NOMO-1 treated with DMSO at 0.1 percent for 48 hours (cell line): ENCODE data around the gene RGS4.

Source experiments
- DNase-seq: peaks from one replicate; lab custom pipeline; 2025; ENCODE audit not compliant: unreplicated experiment; lab: John Stamatoyannopoulos, UW

Gene RGS4

DNA sequence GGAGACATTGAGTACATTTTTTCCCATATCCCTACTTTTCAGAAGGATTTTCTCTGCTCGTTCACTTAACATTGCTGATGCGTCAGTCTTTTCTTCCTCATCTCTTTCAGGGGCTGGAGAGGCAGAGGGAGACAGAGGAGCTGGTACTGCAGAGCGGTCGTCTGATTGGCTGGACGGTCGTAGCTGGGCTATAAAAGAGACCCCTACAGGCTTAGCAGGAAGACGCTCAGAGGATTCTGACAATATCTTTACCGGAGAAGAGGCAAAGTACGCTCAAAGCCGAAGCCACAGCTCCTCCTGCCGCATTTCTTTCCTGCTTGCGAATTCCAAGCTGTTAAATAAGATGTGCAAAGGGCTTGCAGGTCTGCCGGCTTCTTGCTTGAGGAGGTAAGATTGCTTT is at the start of gene RGS4:
RGS4 (plus strand) TSS at position 220 of the 400 bp plus-strand sequence; CDS start at position 344, 124 bp downstream.
- DNase-seq = no peak

DNA sequence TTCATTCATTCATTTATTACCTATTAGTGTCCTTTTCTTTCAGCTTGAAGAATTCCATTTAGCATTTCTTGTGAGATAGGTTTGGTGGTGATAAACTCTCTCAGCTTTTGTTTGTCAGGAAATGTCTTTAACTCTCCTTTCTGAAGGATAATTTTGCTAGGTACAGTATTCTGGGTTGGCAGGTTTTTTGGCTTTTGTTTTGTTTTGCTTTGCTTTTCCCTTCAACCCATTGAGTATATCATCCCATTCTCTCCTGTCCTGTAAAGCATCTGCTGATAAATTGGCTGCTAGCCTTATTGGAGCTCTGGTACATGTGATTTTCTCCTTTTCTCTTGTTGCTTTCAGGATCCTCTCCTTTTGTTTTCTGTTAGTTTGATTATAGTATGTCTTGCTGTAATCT is 47.0 kb upstream of the RGS4 start:
- DNase-seq = no peak

DNA sequence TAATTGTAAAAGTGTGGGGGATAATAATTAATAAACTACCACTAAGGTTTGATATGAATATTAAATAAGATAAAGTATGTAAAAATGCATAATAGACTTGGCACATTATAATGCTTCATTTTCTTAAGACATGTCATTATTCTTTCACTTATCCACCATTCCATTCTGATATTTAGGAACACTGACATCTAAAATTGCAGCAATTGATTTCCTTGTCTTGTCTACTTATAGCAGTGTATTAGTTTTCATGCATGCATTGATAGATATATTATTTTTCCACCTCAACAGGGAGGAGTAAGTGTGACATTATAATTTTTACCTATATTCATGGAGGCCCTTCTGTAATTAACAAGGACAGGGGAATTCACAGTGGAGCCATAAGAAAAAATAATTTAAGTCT is 41.6 kb upstream of the RGS4 start:
- no peak for DNase-seq

DNA sequence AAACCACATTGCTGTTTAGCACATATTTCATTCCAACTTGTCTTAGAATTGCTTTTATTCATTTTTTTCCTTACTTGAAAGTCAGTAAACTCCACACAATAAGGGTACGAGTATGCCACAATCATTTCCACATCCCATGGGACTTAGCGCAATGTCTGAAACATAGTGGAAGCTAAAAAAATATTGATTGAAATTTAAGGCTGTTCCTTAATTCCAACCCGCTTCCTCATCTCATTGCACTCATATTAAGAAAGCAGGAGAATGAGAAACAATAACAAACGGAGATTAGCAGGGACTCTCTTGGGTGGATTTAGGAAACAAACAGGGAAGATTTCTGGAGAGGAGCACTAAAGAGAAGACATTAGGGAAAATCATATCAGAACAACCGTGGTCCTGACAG is 39.3 kb upstream of the RGS4 start:
- no peak for DNase-seq

DNA sequence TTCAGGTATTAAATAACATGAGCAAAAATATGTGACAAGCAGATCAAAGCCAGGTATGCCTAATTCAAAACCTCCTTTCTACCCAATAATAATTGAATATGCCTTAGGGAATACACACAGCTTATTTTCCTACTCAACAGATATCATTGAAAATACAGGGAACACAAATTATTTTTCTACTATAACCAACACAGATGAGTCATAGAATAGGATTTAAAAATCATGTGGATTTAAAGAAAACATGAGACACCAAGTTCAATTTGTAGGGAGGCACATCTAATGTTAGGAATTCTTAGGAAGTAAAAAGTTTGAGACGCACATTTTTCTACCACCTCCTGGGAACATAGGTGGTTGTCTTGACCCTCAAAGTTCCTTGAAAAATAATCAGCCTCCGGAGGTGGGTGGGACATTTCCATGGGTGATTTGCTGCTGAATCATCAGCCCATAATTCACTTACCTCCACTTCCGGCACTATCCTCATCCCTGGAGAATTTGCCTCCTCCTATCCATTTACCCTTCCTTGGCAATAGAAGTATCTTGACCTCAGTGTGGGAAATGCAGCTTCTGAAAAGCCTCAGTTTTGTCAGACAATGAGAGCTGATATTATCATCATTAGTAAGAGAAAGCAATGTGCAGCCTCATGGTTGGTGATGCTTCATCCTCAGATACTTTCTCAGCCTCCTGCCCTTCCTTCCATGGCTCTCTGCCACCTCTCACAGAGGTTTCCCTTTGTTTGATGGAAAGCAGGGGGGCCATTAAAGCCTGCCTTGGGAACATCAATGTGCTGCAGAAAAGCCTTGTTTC is 33.5 kb upstream of the RGS4 start:
- no peak for DNase-seq

DNA sequence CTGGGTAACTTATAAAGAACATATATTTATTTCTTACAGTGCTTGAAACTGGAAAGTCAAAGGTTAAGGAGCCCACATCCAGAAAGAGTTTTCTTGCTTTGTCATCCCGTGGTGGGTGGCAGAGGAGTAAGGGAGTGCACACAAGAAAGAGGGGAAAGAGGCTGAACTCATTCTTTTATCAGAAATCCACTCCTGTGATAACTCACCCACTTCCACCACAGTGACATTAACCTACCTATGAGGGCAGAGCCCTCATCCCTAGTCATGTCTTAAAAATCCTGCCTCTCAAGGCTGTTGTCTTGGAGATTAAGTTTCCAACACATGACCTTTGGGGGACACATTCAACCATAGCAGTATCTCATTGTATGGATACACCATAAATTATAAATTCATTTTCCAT is 32.5 kb upstream of the RGS4 start:
- DNase-seq = no peak

DNA sequence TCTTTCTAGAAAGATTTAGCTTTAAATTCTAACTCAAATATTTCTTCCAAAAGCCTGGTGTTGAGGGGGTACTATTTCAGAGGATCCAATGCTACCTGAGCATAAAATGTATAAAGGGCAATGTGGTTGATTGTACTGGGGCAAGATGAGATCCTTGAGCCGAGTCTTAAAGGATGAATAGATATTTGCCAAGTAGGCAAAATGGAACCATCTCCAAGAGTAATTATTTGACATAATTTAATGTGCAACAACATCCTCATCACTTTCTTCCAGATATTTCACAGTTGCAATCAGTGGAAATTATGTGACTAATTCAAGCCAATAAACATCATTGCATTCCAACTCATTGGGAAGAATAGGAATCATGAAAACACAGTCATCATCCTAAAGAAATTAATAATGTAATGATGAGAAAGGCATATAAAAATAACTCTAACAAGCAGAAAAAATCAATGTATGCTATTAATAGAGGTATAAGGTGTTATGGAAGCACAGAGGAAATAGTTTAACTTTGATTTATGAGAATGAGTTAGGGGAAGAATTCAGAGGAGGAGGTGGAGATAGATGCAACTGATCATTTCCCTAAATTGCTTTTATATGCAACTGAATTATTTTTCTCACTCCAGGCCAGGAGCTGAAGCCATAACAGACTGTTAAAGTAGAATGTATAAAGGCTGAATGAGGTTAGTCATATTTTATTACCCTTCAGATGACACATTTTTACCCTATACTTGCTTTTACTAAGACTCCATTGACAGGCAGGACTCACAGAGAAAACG is 30.0 kb upstream of the RGS4 start:
- no peak for DNase-seq

DNA sequence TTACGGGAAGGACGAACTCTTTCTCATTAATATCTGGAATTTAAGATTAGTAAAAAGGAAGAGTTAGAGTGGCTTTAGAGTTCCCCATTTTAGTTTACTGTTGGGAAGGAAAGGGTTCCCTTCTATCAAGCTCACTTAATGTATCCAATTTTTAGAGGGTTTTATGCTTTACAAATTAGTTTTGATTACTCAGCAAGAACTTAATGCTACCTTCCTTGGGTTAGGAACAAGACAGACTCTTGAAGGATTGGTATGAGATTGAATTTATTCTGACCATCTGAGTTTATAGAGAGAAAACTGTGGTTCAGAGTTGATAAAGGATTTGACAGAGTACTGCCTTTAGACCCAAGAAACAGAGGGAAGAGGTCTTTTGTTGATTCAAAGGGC is 29.5 kb upstream of the RGS4 start:
- no peak for DNase-seq

DNA sequence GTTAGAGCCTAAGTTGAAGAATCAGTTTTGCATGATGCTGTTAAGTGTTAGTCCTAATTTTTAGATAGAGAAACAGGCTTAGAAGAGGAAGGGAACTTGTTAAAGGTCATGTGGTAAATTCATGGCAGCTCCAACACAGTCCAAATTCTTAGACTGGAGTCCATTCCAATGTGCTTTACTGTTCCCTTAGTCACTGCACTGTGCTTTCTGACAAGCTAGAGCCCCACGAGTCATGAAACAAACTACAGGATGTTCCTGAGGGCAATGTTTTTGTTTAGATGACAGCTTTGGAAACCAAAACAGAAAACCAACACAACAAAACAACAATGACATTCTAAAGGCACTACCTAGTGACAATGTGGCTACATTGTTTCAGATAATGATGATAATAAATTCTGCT is 23.1 kb upstream of the RGS4 start:
- DNase-seq = no peak

DNA sequence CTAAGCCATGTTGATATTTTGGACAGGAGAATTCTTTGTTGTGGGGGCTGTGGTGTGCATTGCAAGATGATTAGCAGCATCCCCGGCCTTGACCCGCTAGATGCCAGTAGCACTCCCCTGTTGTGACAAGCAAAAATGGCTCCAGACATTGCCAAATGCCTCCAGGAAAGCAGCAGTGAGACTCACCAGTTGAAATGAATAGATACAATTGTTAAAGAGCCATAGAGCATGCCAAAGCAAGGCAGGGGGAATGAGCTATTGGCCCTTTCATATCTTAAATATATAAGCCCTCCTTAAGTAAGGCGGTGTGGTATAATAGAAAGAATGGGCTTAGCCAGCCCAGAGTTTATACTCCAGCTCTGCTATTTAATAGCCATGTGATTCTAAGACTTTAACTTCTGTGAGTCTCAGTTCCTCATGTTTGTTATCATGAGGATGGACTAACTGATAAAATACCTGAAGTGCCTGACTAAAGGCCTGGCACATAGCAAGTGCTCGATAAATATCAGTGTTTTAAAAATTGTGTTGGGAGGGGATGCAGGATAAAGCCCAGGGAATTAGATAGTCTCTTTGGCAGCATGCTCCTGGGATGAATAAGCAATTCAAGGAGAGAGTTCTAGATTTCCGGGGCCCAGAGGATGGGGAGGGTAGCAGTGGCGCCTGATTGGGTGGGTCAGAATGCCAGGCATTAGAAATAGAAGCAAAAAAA is 21.1 kb upstream of the RGS4 start:
- no peak for DNase-seq

DNA sequence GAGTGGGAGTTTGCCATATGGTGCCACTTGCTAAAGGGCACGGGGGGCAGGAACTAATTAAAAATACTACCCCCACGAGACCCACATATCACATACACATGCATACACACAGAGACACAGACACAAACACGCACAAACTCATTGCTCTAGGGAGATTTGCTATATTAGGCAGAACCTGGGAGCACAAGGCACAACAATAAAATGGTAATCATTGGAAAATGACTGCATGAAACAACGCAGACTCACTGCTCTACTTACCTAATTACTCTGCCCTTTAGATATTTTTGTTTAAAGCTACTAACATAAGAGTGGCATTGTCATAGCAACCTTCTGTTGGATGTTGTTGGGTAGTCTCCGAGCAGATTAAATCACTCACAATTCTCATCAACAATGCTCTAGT is 20.3 kb upstream of the RGS4 start:
- DNase-seq = no peak

DNA sequence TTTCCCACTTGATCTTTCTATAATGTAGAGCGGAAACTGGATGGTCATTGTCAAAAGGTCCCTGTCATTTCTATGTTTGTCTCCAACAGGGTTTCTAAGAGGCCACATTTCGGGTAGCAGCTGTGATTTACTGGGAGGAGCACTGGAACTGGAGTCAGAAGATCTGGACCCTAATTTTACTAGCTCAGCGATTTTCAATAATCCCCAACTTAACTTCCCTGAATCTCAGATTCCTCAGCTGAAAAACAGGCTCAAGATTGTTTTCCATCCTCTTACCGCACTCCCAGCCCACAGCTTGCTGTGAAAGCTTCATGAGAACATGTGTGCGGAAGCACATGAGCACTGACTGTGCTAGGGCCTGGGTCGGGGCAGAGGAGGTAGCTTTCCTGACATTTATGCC is 19.9 kb upstream of the RGS4 start:
- no peak for DNase-seq

DNA sequence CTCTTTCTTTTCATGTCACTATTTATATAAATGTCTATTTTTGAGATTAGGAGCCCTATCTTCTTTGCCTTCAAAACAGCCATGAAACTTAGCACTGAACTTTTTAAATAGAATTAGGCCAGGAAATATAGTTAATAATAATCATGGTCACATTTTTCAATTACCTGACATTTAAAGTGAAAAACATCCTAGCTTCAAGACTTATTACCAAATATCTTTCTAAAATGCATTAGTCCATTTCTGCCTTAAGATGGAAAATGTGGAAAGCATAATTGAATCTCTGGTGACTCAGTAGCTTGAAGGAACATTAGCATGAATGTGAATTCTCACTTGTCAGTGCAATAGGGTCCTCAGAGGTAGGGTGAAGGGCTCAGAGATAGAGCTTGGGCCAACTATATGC is 18.7 kb upstream of the RGS4 start:
- no peak for DNase-seq

DNA sequence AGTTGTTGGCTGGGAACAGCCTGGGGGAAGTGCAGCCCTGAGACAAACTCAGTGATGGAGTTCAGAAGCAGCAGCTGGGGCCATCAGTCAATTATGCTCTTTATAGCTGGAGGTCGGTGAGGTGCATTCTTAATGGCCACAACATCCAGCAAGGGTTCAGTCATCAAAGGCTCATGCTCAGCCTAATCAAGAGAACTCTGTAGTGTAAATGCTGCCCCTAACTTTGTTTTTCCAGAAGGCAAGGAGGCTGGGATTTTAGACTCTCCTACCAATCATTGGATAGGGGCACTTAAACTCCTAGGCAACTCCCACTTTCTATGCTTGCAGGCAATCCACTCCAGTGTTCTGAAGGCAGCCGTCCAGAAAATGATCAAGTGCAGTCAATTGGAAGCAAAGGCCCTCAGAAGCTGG is 15.0 kb upstream of the RGS4 start:
- no peak for DNase-seq

DNA sequence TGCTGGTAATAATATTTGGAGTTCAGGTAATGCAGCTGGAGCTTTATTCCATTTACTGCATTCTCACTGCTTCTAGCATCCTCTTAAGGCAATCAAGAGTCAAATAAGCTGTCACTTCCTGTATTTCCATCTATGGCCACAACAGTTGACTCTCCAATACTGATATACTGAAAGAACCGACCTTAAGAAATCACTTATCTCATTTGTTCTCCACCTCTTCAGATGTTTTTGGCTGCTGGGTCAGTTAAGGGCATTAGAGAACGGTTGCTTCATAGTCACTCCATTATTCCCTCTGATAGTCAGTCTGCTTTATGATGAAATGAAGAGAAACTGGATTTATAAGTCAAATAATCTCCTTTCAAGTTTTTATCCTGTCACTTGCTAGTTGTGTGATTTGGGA is 14.2 kb upstream of the RGS4 start:
- no peak for DNase-seq

DNA sequence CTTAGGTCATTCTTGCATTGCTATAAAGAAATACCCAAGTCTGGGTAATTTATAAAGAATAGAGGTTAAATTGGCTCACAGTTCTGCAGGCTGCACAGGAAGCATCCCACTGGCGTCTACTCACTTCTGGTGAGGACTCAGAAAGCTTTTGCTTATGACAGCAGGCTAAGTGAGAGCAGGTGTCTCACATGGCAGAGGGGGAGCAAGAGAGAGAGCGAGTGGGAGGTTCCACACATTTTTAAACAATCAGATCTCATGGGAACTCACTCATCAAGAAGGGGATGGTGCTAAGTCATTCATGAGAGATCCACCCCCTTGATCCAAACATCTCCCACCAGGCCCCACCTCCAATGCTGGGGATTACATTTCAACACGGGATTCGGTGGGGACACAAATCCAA is 13.6 kb upstream of the RGS4 start:
- no peak for DNase-seq

DNA sequence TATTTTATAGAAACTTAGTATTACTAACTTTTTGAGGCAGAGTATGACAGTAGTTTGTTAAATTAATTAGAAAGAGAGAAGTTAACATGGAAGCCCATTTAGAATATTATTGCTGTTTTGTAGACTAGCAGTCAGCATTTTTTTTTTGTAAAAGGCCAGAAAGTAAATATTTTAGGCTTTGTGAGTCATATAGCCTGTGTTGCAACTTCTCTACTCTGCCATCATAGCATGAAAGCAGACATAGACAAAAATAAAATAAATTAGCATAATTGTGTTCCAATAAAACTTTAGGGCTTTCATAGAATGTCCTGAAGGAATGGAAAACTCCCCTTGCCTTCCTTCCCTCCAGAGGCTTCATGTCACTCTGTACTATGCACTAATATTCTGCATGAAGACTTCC is 12.3 kb upstream of the RGS4 start:
- peak; percentile 24 for DNase-seq

DNA sequence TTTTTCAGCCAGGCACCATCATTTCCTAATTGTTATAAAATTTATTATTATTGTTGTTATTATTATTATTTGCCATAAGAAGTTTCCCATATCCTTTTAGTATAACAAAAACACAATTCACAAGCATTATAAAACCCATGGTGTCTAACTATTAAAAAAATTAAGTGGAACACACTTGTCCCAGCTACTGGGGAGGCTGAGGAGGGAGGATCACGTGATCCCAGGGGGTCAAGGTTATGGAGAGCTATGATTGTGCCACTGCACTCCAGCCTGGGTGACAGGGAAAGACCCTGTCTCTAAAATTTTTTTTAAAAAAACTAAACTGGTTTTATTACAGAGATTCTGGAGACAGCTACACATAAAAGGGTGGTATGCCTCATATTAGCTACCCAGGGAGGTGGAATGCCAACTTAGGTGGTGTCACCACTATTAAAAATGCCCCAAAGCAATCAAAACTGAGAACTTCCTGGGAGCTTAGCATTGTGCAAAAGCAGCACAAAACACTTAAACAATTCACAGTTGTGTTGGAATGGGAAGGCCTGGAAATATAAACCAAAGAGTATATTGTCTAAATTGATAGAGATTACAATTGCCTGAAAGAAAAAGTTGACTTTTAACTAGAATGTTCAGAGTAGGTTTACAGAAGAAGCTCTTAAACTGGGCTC is 8.7 kb upstream of the RGS4 start:
- DNase-seq = no peak

DNA sequence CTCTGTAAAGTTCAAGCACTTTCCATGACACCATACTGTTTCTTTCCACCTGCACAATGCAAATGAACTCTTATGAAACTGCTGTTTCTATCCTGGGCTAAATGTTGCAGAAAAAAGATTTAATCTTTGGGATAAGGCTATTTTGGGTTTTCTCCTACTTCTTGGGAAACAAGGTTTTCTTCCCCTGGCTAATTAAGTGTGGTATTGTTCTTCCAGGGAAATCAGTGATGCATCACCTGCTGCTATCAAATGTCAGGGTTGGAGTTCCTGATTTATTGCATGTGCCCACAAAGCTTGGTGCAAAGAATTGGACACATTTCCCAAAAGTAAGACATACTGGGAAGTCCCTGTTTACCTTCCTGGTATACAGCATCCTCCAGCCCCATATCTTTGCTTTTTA is 6.0 kb upstream of the RGS4 start:
- no peak for DNase-seq

DNA sequence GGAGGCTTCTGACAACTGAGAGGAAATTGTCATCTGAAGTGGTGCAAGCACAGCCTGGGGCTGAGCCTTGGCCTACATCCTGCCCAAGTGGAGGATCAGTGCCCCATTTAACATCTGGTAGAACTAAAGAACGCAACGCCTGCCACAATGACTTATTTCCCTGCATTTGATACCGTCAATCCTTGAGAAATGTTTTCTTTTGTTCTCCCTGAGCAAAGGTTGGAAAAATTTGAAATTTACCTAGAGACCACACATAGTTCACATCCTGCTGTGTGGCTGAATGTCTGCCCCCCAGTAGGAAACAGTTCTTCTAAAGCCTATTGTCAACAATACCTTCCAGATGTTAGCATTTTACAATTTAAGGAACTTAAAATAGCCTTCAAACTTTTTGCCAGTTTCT is 5.6 kb upstream of the RGS4 start:
- DNase-seq = no peak

DNA sequence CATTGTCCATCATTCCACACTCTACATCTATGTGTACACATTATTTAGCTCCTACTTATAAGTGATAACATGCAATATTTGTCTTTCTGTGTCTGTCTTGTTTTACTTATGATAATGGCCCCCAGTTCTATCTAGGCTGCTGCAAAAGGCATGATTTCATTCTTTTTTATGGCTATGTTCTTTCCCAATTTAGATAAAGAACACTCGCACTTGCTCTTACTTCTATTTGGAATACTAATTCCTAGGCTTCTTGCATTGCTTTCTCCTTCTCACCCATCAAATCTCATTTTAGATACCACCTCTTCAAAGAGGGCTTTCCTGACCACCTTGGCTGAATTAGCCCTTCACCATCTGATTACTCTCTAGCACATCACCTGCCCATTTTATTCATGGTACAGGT is 3.0 kb upstream of the RGS4 start:
- DNase-seq = no peak
